22Rv1 (cell line): Measurements from ENCODE around the gene C6orf62.

Source experiments
- ZFX ChIP-seq: fragments of 450-650 bp; IDR thresholded peaks from 2 replicates; pipeline ENCODE4 v1.6.1; 2017; ENCODE audit warnings: antibody characterized with exemption, borderline replicate concordance
- TF ChIP-seq, protein P1 (sequence below): fragments of 450-650 bp; IDR thresholded peaks from 2 replicates; pipeline ENCODE4 v1.5.1; 2017; ENCODE audit warnings: mild to moderate bottlenecking

DNA sequence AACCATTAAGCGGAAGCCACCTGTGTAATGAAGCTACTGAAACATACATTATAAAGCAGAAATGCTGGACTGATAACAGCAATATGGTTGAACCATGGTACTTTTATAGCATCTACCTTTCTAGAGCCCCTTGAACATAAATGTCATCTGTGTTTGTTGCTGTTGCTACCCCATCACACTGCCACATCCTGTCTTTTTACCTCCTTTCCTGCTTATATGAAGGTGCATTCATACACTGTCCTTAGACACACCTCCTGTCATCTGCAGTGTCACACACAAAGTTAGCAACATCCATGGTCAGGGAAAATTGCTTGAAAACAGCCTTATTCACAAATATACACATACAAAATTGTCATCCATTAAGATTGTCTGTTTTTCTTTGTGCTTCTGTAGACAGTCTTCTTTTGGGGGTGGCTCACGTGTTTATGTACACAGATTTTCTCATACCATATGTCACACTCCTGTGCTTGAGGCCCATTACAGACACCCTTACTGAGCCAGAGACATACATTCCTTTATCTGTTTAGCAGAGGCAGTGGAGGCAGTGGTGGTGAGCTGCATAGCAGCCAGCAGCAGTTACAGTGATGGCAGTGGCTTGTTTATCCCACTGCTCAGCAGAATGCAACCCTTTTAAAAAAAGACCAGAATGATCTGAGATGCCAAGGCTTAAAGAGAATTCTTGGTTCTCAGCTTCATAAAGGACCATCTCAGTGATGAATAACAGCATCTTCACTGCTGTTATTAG is 25.9 kb downstream of the C6orf62 start:
- TF ChIP-seq, protein P1, sequence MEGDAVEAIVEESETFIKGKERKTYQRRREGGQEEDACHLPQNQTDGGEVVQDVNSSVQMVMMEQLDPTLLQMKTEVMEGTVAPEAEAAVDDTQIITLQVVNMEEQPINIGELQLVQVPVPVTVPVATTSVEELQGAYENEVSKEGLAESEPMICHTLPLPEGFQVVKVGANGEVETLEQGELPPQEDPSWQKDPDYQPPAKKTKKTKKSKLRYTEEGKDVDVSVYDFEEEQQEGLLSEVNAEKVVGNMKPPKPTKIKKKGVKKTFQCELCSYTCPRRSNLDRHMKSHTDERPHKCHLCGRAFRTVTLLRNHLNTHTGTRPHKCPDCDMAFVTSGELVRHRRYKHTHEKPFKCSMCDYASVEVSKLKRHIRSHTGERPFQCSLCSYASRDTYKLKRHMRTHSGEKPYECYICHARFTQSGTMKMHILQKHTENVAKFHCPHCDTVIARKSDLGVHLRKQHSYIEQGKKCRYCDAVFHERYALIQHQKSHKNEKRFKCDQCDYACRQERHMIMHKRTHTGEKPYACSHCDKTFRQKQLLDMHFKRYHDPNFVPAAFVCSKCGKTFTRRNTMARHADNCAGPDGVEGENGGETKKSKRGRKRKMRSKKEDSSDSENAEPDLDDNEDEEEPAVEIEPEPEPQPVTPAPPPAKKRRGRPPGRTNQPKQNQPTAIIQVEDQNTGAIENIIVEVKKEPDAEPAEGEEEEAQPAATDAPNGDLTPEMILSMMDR: no peak
- no peak for TF ChIP-seq ZFX
